ENCODE results near the gene C20orf202.
"Not testable (repeated sequence)": the region's sequence is repeated elsewhere in the genome, so short reads cannot be mapped to it uniquely, and the experiment has no call there.

Gene C20orf202

GRCh38 chr20:1207293-1207878 is 4.1 kb downstream of the C20orf202 start:
- FAIRE-seq (no peak), DNase-seq (ENCODE audit: low spot score) (no peak)

- FAIRE-seq, result no peak
Measured at GRCh38 chr20:1209447-1210387, 6.5 kb downstream of the C20orf202 start.

GRCh38 chr20:1210501-1210900 is 7.2 kb downstream of the C20orf202 start:
- DNase-seq (ENCODE audit: low spot score) (no peak), FAIRE-seq (no peak)

More at GRCh38 chr20:1209447-1210387, 6.5 kb downstream of the C20orf202 start:
- DNase-seq (ENCODE audit: low spot score), result no peak

- DNase-seq (ENCODE audit: low spot score) (no peak), FAIRE-seq (no peak)
Measured at GRCh38 chr20:1212023-1212422, 8.8 kb downstream of the C20orf202 start.

- DNase-seq (ENCODE audit: low spot score), result peak; percentile 37
- no peak for FAIRE-seq
Measured at GRCh38 chr20:1212607-1213396, 9.5 kb downstream of the C20orf202 start.

- no peak for DNase-seq (ENCODE audit: low spot score)
Measured at GRCh38 chr20:1214838-1215261, 11.6 kb downstream of the C20orf202 start.

GRCh38 chr20:1215386-1216170 is 12.3 kb downstream of the C20orf202 start:
- FAIRE-seq, result no peak

More at GRCh38 chr20:1214838-1215261, 11.6 kb downstream of the C20orf202 start:
- no peak for FAIRE-seq

GRCh38 chr20:1216527-1217427 is 13.5 kb downstream of the C20orf202 start:
- not testable (repeated sequence) for DNase-seq (ENCODE audit: low spot score); FAIRE-seq

More at GRCh38 chr20:1215386-1216170, 12.3 kb downstream of the C20orf202 start:
- no peak for DNase-seq (ENCODE audit: low spot score)

GRCh38 chr20:1222750-1223149 is 19.5 kb downstream of the C20orf202 start:
- not testable (repeated sequence) for FAIRE-seq; DNase-seq (ENCODE audit: low spot score)

GRCh38 chr20:1224205-1224890 is 21.1 kb downstream of the C20orf202 start:
- FAIRE-seq, result no peak
- DNase-seq (ENCODE audit: low spot score), result no peak

- FAIRE-seq (no peak), DNase-seq (ENCODE audit: low spot score) (no peak)
Measured at GRCh38 chr20:1225263-1225782, 22.1 kb downstream of the C20orf202 start.

- DNase-seq (ENCODE audit: low spot score) (no peak), FAIRE-seq (no peak)
Measured at GRCh38 chr20:1225783-1226654, 22.8 kb downstream of the C20orf202 start, which contains the start of gene RAD21L1. TSS of gene RAD21L1 (plus strand) at chr20:1226044. CDS start at chr20:1228454, 2,410 bp downstream.

- FAIRE-seq, result no peak
- DNase-seq (ENCODE audit: low spot score), result no peak
Measured at GRCh38 chr20:1229541-1229940, 26.3 kb downstream of the C20orf202 start.

- no peak for DNase-seq (ENCODE audit: low spot score)
- no peak for FAIRE-seq
Measured at GRCh38 chr20:1232286-1233111, 29.2 kb downstream of the C20orf202 start.

GRCh38 chr20:1240549-1240948 is 37.3 kb downstream of the C20orf202 start:
- no peak for FAIRE-seq
- no peak for DNase-seq (ENCODE audit: low spot score)

GRCh38 chr20:1241456-1241855 is 38.2 kb downstream of the C20orf202 start:
- FAIRE-seq, result no peak
- DNase-seq (ENCODE audit: low spot score), result no peak

- no peak for DNase-seq (ENCODE audit: low spot score)
Measured at GRCh38 chr20:1242099-1242498, 38.8 kb downstream of the C20orf202 start.

More at GRCh38 chr20:1242099-1242498, 38.8 kb downstream of the C20orf202 start:
- no peak for FAIRE-seq
